Uterus (tissue), 2 donors: ENCODE results near the gene TNK1.

ENCODE experiments used
- POLR2A ChIP-seq, 2 donors: fragments of 450-650 bp; IDR thresholded peaks; one replicate each; pipeline ENCODE4 v1.6.1; 2016; ENCODE audit warnings: antibody characterized with exemption in 2 of 2, mild to moderate bottlenecking in 1 of 2, moderate library complexity in 1 of 2
- TF ChIP-seq, protein P1 (sequence below), 4 experiments: fragments of 200-600 bp in 2 of 4; fragments of 450-650 bp in 2 of 4; sonication (generic) in 2 of 4; IDR thresholded peaks; one replicate each; pipeline ENCODE4 v1.5.1; 2016 to 2019; ENCODE audit warnings: antibody characterized with exemption in 4 of 4, mild to moderate bottlenecking in 2 of 4, moderate library complexity in 1 of 4

DNA sequence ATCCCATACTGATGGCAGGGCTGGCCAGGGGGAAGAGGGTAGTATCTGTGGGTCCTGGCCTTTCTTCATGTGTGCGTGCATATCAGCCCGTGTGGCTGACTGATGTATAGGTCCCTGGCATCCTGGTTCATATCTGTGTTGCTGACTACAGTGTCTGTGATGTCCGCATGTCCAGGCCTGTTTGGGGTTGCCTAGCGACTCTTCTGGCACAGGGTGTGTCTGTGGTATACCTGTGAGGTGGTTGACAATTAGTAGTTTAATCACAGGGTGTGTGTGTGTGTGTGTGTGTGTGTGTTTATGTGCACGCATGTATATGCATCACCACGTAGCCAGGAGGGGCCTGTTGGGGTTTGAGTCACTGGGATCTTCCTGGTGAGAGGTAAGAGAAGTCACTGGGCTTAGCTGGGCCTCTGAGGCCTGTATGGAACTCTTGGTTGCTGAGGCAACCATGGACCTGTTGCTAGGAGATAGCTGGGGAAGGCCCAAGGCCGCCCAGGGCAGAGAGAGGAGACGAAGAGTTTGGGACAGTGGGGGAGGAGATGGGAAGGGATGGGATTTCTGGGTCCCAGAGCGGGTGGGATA is 26.5 kb upstream of the TNK1 start:
- TF ChIP-seq, protein P1, sequence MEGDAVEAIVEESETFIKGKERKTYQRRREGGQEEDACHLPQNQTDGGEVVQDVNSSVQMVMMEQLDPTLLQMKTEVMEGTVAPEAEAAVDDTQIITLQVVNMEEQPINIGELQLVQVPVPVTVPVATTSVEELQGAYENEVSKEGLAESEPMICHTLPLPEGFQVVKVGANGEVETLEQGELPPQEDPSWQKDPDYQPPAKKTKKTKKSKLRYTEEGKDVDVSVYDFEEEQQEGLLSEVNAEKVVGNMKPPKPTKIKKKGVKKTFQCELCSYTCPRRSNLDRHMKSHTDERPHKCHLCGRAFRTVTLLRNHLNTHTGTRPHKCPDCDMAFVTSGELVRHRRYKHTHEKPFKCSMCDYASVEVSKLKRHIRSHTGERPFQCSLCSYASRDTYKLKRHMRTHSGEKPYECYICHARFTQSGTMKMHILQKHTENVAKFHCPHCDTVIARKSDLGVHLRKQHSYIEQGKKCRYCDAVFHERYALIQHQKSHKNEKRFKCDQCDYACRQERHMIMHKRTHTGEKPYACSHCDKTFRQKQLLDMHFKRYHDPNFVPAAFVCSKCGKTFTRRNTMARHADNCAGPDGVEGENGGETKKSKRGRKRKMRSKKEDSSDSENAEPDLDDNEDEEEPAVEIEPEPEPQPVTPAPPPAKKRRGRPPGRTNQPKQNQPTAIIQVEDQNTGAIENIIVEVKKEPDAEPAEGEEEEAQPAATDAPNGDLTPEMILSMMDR (IDR thresholded peaks at IDR 0.05): no peak
- TF ChIP-seq POLR2A (IDR thresholded peaks at IDR 0.05): no peak
